OCI-LY1 (cell line): ENCODE data around the gene LRRC32.

Experiments
- H2AFZ ChIP-seq: fragments of 200-600 bp; sonication (generic), shearing (Covaris generic); 2 replicates; pipeline ENCODE4 v1.6.0; 2014; ENCODE audit warnings: antibody characterized with exemption, mild to moderate bottlenecking, low read length
- H3F3A ChIP-seq: fragments of 200-600 bp; sonication (generic), shearing (Covaris generic); 2 replicates; pipeline ENCODE4 v1.6.0; 2014; ENCODE audit warnings: mild to moderate bottlenecking, antibody characterized with exemption, low read length, moderate library complexity; ENCODE audit not compliant: insufficient read depth
- H3K27ac ChIP-seq: fragments of 200-600 bp; sonication (generic); 2 replicates; pipeline ENCODE4 v1.5.1; 2014; ENCODE audit warnings: low read length, mixed run types, mild to moderate bottlenecking, low read depth; ENCODE audit not compliant: poor library complexity, severe bottlenecking
- H3K27me3 ChIP-seq: fragments of 200-600 bp; sonication (generic); 2 replicates; pipeline ENCODE4 v1.6.0; 2014; ENCODE audit warnings: antibody characterized with exemption, mild to moderate bottlenecking, low read length, moderate library complexity; ENCODE audit not compliant: insufficient read depth
- H3K36me3 ChIP-seq: fragments of 200-600 bp; sonication (generic); 2 replicates; pipeline ENCODE4 v1.6.1; 2014; ENCODE audit warnings: mild to moderate bottlenecking, antibody characterized with exemption, low read length, moderate library complexity, mixed read lengths; ENCODE audit not compliant: insufficient read depth
- H3K4me1 ChIP-seq: fragments of 200-600 bp; sonication (generic); 2 replicates; pipeline ENCODE4 v1.5.1; 2014; ENCODE audit warnings: mild to moderate bottlenecking, low read length, moderate library complexity; ENCODE audit not compliant: insufficient read depth, severe bottlenecking
- H3K4me2 ChIP-seq: fragments of 200-600 bp; sonication (generic), shearing (Covaris generic); 2 replicates; pipeline ENCODE4 v1.6.1; 2014; ENCODE audit warnings: low read length
- H3K4me3 ChIP-seq: fragments of 200-600 bp; sonication (generic); 2 replicates; pipeline ENCODE4 v1.5.1; 2014; ENCODE audit warnings: low read length, low read depth, mild to moderate bottlenecking, mixed read lengths; ENCODE audit not compliant: poor library complexity, severe bottlenecking
- H3K79me2 ChIP-seq: fragments of 200-600 bp; shearing (Covaris generic); 2 replicates; pipeline ENCODE4 v1.6.1; 2016; ENCODE audit warnings: mixed run types, low read length, mixed read lengths; ENCODE audit not compliant: insufficient read depth
- H3K9ac ChIP-seq: fragments of 200-600 bp; sonication (generic), shearing (Covaris generic); 2 replicates; pipeline ENCODE4 v1.6.1; 2014; ENCODE audit warnings: mild to moderate bottlenecking, low read length, mixed read lengths
- H3K9me2 ChIP-seq: fragments of 200-600 bp; sonication (generic), shearing (Covaris generic); 2 replicates; pipeline ENCODE4 v1.6.1; 2014; ENCODE audit warnings: low read depth, mild to moderate bottlenecking, low read length, mixed read lengths
- H3K9me3 ChIP-seq: fragments of 200-600 bp; shearing (Covaris generic); 2 replicates; pipeline ENCODE4 v1.6.1; 2014; ENCODE audit warnings: low read length, mixed read lengths
- H4K20me1 ChIP-seq: fragments of 200-600 bp; sonication (generic), shearing (Covaris generic); 2 replicates; pipeline ENCODE4 v1.6.0; 2016; ENCODE audit warnings: mild to moderate bottlenecking, low read length; ENCODE audit not compliant: insufficient read depth
- CTCF ChIP-seq: fragments of 200-600 bp; sonication (generic), shearing (Covaris generic); IDR thresholded peaks from 2 replicates; pipeline ENCODE4 v1.5.1; 2017; ENCODE audit warnings: mild to moderate bottlenecking, antibody characterized with exemption, low read length, moderate library complexity, mixed read lengths
- EZH2 ChIP-seq: fragments of 200-600 bp; sonication (generic), shearing (Covaris generic); IDR thresholded peaks from 2 replicates; pipeline ENCODE4 v1.8.0; 2017; ENCODE audit warnings: borderline replicate concordance, mixed run types, mild to moderate bottlenecking, antibody characterized with exemption, low read length, moderate library complexity, mixed read lengths

Gene LRRC32

GRCh38 chr11:76694664-76695063 lies 24.1 kb upstream of the LRRC32 start:
- Histone ChIP-seq H3K4me1 (no peaks in the 10 kb centered on the region), H3K9me2 (no peaks in the 10 kb centered on the region), H3K79me2 (no peaks in the 10 kb centered on the region), H3K36me3 (no peaks in the 10 kb centered on the region), H3K9ac (no peak overlapping the region), H3K27ac (no peak overlapping the region), H3F3A (no peaks in the 10 kb centered on the region), H2AFZ (no peak overlapping the region), H3K9me3 (no peaks in the 10 kb centered on the region), H3K4me2 (no peak overlapping the region), H3K27me3 (peaks cover 6% of the 10 kb centered on the region), H3K4me3 (no peak overlapping the region), H4K20me1 (no peaks in the 10 kb centered on the region)
- TF ChIP-seq CTCF, result no peak
- no peak for TF ChIP-seq EZH2

GRCh38 chr11:76693806-76694205 lies 23.3 kb upstream of the LRRC32 start:
- no peaks in the 10 kb centered on the region for H3K36me3 ChIP-seq
- no peak overlapping the region for H3K9ac ChIP-seq
- no peak overlapping the region for H3K27ac ChIP-seq
- H3K4me1 ChIP-seq, result no peaks in the 10 kb centered on the region
- no peaks in the 10 kb centered on the region for H3K9me2 ChIP-seq
- no peaks in the 10 kb centered on the region for H3F3A ChIP-seq
- no peaks in the 10 kb centered on the region for H3K9me3 ChIP-seq
- no peak overlapping the region for H2AFZ ChIP-seq
- no peak overlapping the region for H3K4me3 ChIP-seq
- peaks cover 6% of the 10 kb centered on the region for H3K27me3 ChIP-seq
- H4K20me1 ChIP-seq, result no peaks in the 10 kb centered on the region
- TF ChIP-seq CTCF, result no peak
- TF ChIP-seq EZH2, result no peak
- H3K4me2 ChIP-seq, result no peak overlapping the region
- no peaks in the 10 kb centered on the region for H3K79me2 ChIP-seq

GRCh38 chr11:76692956-76693355 lies 22.4 kb upstream of the LRRC32 start:
- no peak overlapping the region for H3K27ac ChIP-seq
- H3K9ac ChIP-seq, result no peak overlapping the region
- H2AFZ ChIP-seq, result no peak overlapping the region
- H3K27me3 ChIP-seq, result peaks cover 6% of the 10 kb centered on the region
- no peak overlapping the region for H3K4me2 ChIP-seq
- no peak overlapping the region for H3K4me3 ChIP-seq
- H4K20me1 ChIP-seq, result no peaks in the 10 kb centered on the region
- TF ChIP-seq CTCF (no peak), EZH2 (no peak)
- H3K79me2 ChIP-seq, result no peaks in the 10 kb centered on the region
- H3K36me3 ChIP-seq, result no peaks in the 10 kb centered on the region
- H3F3A ChIP-seq, result no peaks in the 10 kb centered on the region
- H3K4me1 ChIP-seq, result no peaks in the 10 kb centered on the region
- no peaks in the 10 kb centered on the region for H3K9me2 ChIP-seq
- no peaks in the 10 kb centered on the region for H3K9me3 ChIP-seq
